SK-N-SH (cell line): Measurements from ENCODE around the gene GJA9. TPM values are rescaled to one million over a fixed set of nuclear protein-coding genes. Genes with fewer than 3 reads are reported as not detected.
"Not testable (repeated sequence)": the region's sequence is repeated elsewhere in the genome, so short reads cannot be mapped to it uniquely, and the experiment has no call there.

ENCODE experiments used
- CTCF ChIA-PET: fragments of 300-600, 350-600 bp; formaldehyde crosslinking; extraction: SDS; loops from one replicate; lab custom pipeline; 2021; lab: Yijun Ruan, JAX
- POLR2A ChIA-PET: fragments of 350-600 bp; sonication (Branson Sonifier 250); formaldehyde crosslinking; extraction: SDS; loops from one replicate; lab custom pipeline; 2020; ENCODE audit warnings: antibody characterized with exemption, inconsistent platforms; lab: Yijun Ruan, JAX
- DNase-seq: peaks from one replicate; pipeline ENCODE4 v3.0.0; 2012
- H2AFZ ChIP-seq: fragments of 200-600 bp; sonication (generic); 2 replicates; pipeline ENCODE4 v1.8.1; 2016; ENCODE audit warnings: antibody characterized with exemption, mild to moderate bottlenecking, low read depth
- H3F3A ChIP-seq: fragments of 200-600 bp; sonication (generic); replicated peaks from 2 replicates; pipeline ENCODE3; 2016; ENCODE audit warnings: antibody characterized with exemption, mild to moderate bottlenecking; ENCODE audit not compliant: insufficient read depth
- H3K27ac ChIP-seq, 2 experiments: fragments of 200-500 bp in 1 of 2; fragments of 200-600 bp in 1 of 2; sonication (Bioruptor generic) in 1 of 2; sonication (generic), shearing (Covaris generic) in 1 of 2; 2 replicates each; pipeline versions ENCODE4 v1.5.1 to v1.6.1; 2014 to 2016; ENCODE audit warnings: low read depth in 2 of 2, inconsistent platforms in 1 of 2, low read length in 1 of 2, mild to moderate bottlenecking in 1 of 2, mixed read lengths in 1 of 2
- H3K27me3 ChIP-seq: fragments of 200-600 bp; sonication (generic), shearing (Covaris generic); 2 replicates; pipeline ENCODE4 v1.6.1; 2016; ENCODE audit warnings: mixed run types; ENCODE audit not compliant: insufficient read depth
- H3K36me3 ChIP-seq, 2 experiments: fragments of 200-500 bp in 1 of 2; fragments of 200-600 bp in 1 of 2; sonication (Bioruptor generic) in 1 of 2; sonication (generic) in 1 of 2; replicated peaks in 1 of 2; 2 replicates each; pipeline versions ENCODE3 to v1.5.1; 2014 to 2016; ENCODE audit warnings: low read length in 1 of 2, mild to moderate bottlenecking in 1 of 2; ENCODE audit not compliant: insufficient read depth in 2 of 2, control insufficient read depth in 1 of 2
- H3K4me1 ChIP-seq, 2 experiments: fragments of 200-500 bp in 1 of 2; fragments of 200-600 bp in 1 of 2; sonication (Bioruptor generic) in 1 of 2; sonication (generic), shearing (Covaris generic) in 1 of 2; 2 replicates each; pipeline versions ENCODE4 v1.5.1 to v1.6.1; 2014 to 2016; ENCODE audit warnings: low read depth in 1 of 2, low read length in 1 of 2, mixed run types in 1 of 2; ENCODE audit not compliant: insufficient read depth in 2 of 2, control insufficient read depth in 1 of 2
- H3K4me2 ChIP-seq: fragments of 200-600 bp; sonication (generic), shearing (Covaris generic); 2 replicates; pipeline ENCODE4 v1.6.1; 2017; ENCODE audit warnings: mixed run types
- H3K4me3 ChIP-seq, 2 experiments: fragments of 200-500 bp in 1 of 2; fragments of 200-600 bp in 1 of 2; sonication (Bioruptor generic) in 1 of 2; sonication (generic), shearing (Covaris generic) in 1 of 2; 2 replicates each; pipeline versions ENCODE4 v1.5.1 to v1.8.1; 2014 to 2016; ENCODE audit warnings: low read depth in 2 of 2, inconsistent platforms in 1 of 2, low read length in 1 of 2, mild to moderate bottlenecking in 1 of 2, mixed read lengths in 1 of 2, moderate library complexity in 1 of 2
- H3K79me2 ChIP-seq: fragments of 200-600 bp; sonication (generic); 2 replicates; pipeline ENCODE4 v1.8.1; 2017; ENCODE audit warnings: mild to moderate bottlenecking; ENCODE audit not compliant: insufficient read depth
- H3K9ac ChIP-seq: fragments of 200-600 bp; sonication (generic); 2 replicates; pipeline ENCODE4 v1.6.1; 2017; ENCODE audit warnings: mixed run types
- H3K9me2 ChIP-seq: fragments of 200-600 bp; sonication (generic); 2 replicates; pipeline ENCODE4 v1.6.1; 2017; ENCODE audit warnings: mixed run types
- H3K9me3 ChIP-seq: fragments of 200-600 bp; sonication (generic); 2 replicates; pipeline ENCODE4 v1.6.1; 2017; ENCODE audit warnings: mixed run types, mild to moderate bottlenecking, moderate library complexity
- H4K20me1 ChIP-seq: fragments of 200-600 bp; sonication (generic); 2 replicates; pipeline ENCODE4 v1.6.1; 2017; ENCODE audit warnings: mild to moderate bottlenecking, mixed run types; ENCODE audit not compliant: insufficient read depth
- EZH2phosphoT487 ChIP-seq: fragments of 200-600 bp; sonication (generic); IDR thresholded peaks from 2 replicates; pipeline ENCODE4 v1.6.1; 2017; ENCODE audit warnings: low read depth, mixed run types, mild to moderate bottlenecking, antibody characterized with exemption, moderate library complexity, borderline replicate concordance
- FOSL2 ChIP-seq: IDR thresholded peaks from 2 replicates; pipeline ENCODE4 v1.4.0; 2012; ENCODE audit warnings: low read depth, mild to moderate bottlenecking, moderate library complexity, borderline replicate concordance
- FOXJ3 ChIP-seq: sonication (generic); formaldehyde crosslinking; IDR thresholded peaks from 2 replicates; pipeline ENCODE4 v1.5.1; 2020; ENCODE audit warnings: mild to moderate bottlenecking, missing genetic modification reagents
- FOXM1 ChIP-seq: IDR thresholded peaks from 2 replicates; pipeline ENCODE4 v1.4.0; 2012; ENCODE audit warnings: low read depth, mild to moderate bottlenecking
- GATA2 ChIP-seq: sonication (generic); formaldehyde crosslinking; IDR thresholded peaks from 2 replicates; pipeline ENCODE4 v1.5.0; 2020; ENCODE audit warnings: mild to moderate bottlenecking, missing genetic modification reagents
- MXI1 ChIP-seq: IDR thresholded peaks from 2 replicates; pipeline ENCODE4 v1.6.1; 2012; ENCODE audit warnings: mild to moderate bottlenecking, low read depth, low read length, improper control_type of control experiment
- NFIC ChIP-seq: IDR thresholded peaks from 2 replicates; pipeline ENCODE4 v1.4.0; 2012; ENCODE audit warnings: borderline replicate concordance
- POLR2AphosphoS5 ChIP-seq: IDR thresholded peaks from 2 replicates; pipeline ENCODE4 v1.6.1; 2012; ENCODE audit warnings: low read depth, low read length
- RAD21 ChIP-seq: IDR thresholded peaks from 2 replicates; pipeline ENCODE4 v1.6.1; 2012; ENCODE audit warnings: mild to moderate bottlenecking, low read length
- RXRA ChIP-seq: IDR thresholded peaks from 2 replicates; pipeline ENCODE4 v1.4.0; 2012; ENCODE audit warnings: low read depth, mild to moderate bottlenecking, borderline replicate concordance
- SIN3A ChIP-seq: IDR thresholded peaks from 2 replicates; pipeline ENCODE4 v1.6.1; 2012; ENCODE audit warnings: low read depth, mild to moderate bottlenecking, low read length, moderate library complexity, borderline replicate concordance
- TEAD4 ChIP-seq: IDR thresholded peaks from 2 replicates; pipeline ENCODE4 v1.4.0; 2012; ENCODE audit warnings: mild to moderate bottlenecking, borderline replicate concordance; ENCODE audit not compliant: insufficient read depth
- YY1 ChIP-seq: IDR thresholded peaks from 2 replicates; pipeline ENCODE4 v1.4.0; 2012; ENCODE audit warnings: low read depth, mild to moderate bottlenecking
- WGBS: methylation state at CpG from one replicate; pipeline ENCODE4 v1.1.6; 2017; ENCODE audit warnings: low lambda C conversion rate; 5-methylcytosine and 5-hydroxymethylcytosine counted together
- polyA plus RNA-seq, 3 experiments: library from polyadenylated mRNA; depleted of rRNA; stranded (reverse); fragments of >200 nt; gene quantifications; 2 replicates each; pipeline ENCODE4 v1.2.3, GENCODE V29; 2012
- TF ChIP-seq, protein P1 (sequence below): fragments of 200-600 bp; sonication (generic); IDR thresholded peaks from 2 replicates; pipeline ENCODE4 v1.6.1; 2017; ENCODE audit warnings: antibody characterized with exemption, mild to moderate bottlenecking, moderate library complexity
- TF ChIP-seq, protein P2 (sequence below): IDR thresholded peaks from 2 replicates; pipeline ENCODE4 v1.4.0; 2012; ENCODE audit warnings: low read depth, borderline replicate concordance
- TF ChIP-seq, protein P3 (sequence below): fragments of 150-350 bp; IDR thresholded peaks from 2 replicates; pipeline ENCODE4 v1.6.1; 2016; ENCODE audit warnings: mild to moderate bottlenecking, low read depth, low read length

Gene GJA9
- polyA plus RNA-seq, 1 of the 3 experiments (the other 2 are of a cell fraction), result not detected

DNA sequence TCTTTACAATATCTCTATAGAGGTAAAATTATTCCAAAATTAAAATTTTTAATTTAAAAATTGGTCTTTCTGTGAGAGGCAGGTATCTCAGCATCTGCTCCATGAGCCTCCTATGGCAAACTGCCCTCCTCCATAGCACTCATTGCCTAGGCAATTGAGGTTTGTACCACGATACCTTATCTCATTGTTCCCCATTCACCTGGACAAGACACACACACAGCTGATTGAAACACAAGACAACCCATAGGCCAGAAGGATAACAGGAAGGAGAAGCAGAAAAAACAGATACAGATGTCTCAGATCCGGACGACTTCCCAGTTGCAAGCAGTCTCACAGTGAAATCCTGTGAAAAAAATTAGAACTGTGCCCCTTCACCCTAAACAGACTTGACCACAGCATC lies 36.0 kb upstream of the GJA9 start:
- no peaks in the 10 kb centered on the region for H3K36me3 ChIP-seq
- 88% methylated on average over 3 of the region's 3 CpGs for WGBS

DNA sequence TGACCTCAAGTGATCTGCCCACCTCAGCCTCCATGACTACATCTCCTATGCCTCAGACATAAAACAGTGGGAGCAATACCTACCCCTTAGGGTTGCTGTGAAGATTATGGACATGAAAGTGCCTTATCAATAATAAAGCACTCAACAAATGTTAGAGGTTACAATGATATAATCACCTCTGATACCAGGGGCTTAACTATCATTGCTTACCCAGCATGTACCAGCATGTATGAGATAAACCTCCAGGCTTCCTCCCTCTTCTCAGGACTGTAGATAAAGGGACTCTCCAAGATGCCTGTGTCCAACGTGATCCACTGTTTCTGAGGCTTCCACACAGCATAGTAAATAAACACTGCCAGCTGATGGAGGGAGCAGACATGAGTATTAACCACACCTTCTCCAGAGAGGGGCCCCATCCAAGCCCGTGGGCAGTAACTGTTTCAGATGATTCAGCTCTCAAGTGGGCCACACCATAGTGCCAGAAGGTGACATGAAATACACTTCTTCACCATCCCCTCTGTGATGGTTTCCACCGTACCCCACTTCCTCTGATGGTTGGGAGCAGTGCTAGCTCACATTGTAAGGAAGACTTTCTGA lies 34.1 kb upstream of the GJA9 start:
- no peak for TF ChIP-seq GATA2
- TF ChIP-seq POLR2AphosphoS5, result no peak
- TF ChIP-seq FOXJ3 (CRISPR knock-in tag), result no peak
- POLR2A ChIA-PET, result no interaction called here
- peaks cover 0 to 8% of the 10 kb centered on the region in 2 experiments; a peak in 1 of 4 replicates for H3K4me1 ChIP-seq
- no peaks in the 10 kb centered on the region for H3K9me2 ChIP-seq
- H3K9me3 ChIP-seq, result no peaks in the 10 kb centered on the region
- H3F3A ChIP-seq, result no peaks in the 10 kb centered on the region
- no peaks in the 10 kb centered on the region for H3K79me2 ChIP-seq
- no peaks in the 10 kb centered on the region for H3K36me3 ChIP-seq
- H3K9ac ChIP-seq, result no peak overlapping the region
- no peak overlapping the region for H2AFZ ChIP-seq
- H4K20me1 ChIP-seq, result no peaks in the 10 kb centered on the region
- DNase-seq, result no peak
- no peak overlapping the region for H3K4me3 ChIP-seq
- H3K27me3 ChIP-seq, result no peaks in the 10 kb centered on the region
- WGBS, result 62% methylated on average over 3 of the region's 3 CpGs
- H3K27ac ChIP-seq, result no peak overlapping the region
- CTCF ChIA-PET, result interaction anchor here (0.6 kb wide), 1 partner anchor 321 kb away, joined by 3 read pairs; no protein-coding TSS in a partner anchor
- no peak overlapping the region for H3K4me2 ChIP-seq

More for the DNA sequence above, 36.0 kb upstream of the GJA9 start:
- Histone ChIP-seq H3F3A (no peaks in the 10 kb centered on the region), H4K20me1 (no peaks in the 10 kb centered on the region), H3K9ac (no peak overlapping the region), H3K4me2 (no peak overlapping the region), H3K9me3 (no peaks in the 10 kb centered on the region), H3K4me1 (peaks cover 0 to 8% of the 10 kb centered on the region in 2 experiments; a peak in 1 of 4 replicates), H3K27ac (no peak overlapping the region), H2AFZ (no peak overlapping the region), H3K27me3 (no peaks in the 10 kb centered on the region), H3K9me2 (no peaks in the 10 kb centered on the region), H3K4me3 (no peak overlapping the region), H3K79me2 (no peaks in the 10 kb centered on the region)
- ChIA-PET POLR2A (interaction anchor here (1.0 kb wide), 1 partner anchor 269 kb away, joined by 3 read pairs; no protein-coding TSS in a partner anchor), CTCF (no interaction called here)
- TF ChIP-seq RAD21 (no peak), EZH2phosphoT487 (no peak), TEAD4 (no peak), YY1 (no peak), FOXJ3 (CRISPR knock-in tag) (no peak), RXRA (no peak), FOSL2 (no peak), MXI1 (no peak), FOXM1 (no peak), SIN3A (no peak), NFIC (no peak)
- TF ChIP-seq, protein P1, sequence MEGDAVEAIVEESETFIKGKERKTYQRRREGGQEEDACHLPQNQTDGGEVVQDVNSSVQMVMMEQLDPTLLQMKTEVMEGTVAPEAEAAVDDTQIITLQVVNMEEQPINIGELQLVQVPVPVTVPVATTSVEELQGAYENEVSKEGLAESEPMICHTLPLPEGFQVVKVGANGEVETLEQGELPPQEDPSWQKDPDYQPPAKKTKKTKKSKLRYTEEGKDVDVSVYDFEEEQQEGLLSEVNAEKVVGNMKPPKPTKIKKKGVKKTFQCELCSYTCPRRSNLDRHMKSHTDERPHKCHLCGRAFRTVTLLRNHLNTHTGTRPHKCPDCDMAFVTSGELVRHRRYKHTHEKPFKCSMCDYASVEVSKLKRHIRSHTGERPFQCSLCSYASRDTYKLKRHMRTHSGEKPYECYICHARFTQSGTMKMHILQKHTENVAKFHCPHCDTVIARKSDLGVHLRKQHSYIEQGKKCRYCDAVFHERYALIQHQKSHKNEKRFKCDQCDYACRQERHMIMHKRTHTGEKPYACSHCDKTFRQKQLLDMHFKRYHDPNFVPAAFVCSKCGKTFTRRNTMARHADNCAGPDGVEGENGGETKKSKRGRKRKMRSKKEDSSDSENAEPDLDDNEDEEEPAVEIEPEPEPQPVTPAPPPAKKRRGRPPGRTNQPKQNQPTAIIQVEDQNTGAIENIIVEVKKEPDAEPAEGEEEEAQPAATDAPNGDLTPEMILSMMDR, result no peak
- TF ChIP-seq, protein P2, sequence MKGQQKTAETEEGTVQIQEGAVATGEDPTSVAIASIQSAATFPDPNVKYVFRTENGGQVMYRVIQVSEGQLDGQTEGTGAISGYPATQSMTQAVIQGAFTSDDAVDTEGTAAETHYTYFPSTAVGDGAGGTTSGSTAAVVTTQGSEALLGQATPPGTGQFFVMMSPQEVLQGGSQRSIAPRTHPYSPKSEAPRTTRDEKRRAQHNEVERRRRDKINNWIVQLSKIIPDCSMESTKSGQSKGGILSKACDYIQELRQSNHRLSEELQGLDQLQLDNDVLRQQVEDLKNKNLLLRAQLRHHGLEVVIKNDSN, result no peak
- TF ChIP-seq, protein P3, sequence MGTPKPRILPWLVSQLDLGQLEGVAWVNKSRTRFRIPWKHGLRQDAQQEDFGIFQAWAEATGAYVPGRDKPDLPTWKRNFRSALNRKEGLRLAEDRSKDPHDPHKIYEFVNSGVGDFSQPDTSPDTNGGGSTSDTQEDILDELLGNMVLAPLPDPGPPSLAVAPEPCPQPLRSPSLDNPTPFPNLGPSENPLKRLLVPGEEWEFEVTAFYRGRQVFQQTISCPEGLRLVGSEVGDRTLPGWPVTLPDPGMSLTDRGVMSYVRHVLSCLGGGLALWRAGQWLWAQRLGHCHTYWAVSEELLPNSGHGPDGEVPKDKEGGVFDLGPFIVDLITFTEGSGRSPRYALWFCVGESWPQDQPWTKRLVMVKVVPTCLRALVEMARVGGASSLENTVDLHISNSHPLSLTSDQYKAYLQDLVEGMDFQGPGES, result no peak
- DNase-seq, result no peak

DNA sequence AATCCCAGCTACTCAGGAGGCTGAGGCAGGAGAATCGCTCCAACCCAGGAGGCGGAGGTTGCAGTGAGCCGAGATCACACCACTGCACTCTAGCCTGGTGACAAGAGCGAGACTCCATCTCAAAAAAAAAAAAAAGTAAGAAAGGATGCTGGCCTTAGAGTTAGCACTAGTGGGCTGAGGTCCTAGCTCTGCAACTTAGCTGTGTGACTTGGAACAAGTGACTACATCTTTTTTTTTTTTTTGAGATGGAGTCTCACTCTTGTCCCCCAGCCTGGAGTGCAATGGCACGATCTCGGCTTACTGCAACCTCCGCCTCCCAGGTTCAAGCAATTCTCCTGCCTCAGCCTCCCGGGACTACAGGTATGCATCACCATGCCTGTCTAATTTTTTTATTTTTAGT lies 33.5 kb upstream of the GJA9 start:
- H4K20me1 ChIP-seq, POLR2A ChIA-PET, H3K4me3 ChIP-seq, H3K9me2 ChIP-seq, H3K9me3 ChIP-seq, H3F3A ChIP-seq, H3K27ac ChIP-seq, H3K9ac ChIP-seq, H3K27me3 ChIP-seq, H2AFZ ChIP-seq, H3K36me3 ChIP-seq, H3K4me1 ChIP-seq, H3K4me2 ChIP-seq, DNase-seq, H3K79me2 ChIP-seq: not testable (repeated sequence)
- 96% methylated on average over 8 of the region's 8 CpGs for WGBS
- CTCF ChIA-PET, result interaction anchor here (0.6 kb wide), 1 partner anchor 322 kb away, joined by 3 read pairs; no protein-coding TSS in a partner anchor
